ENCODE data around the gene PRSS36. TPM values are rescaled to one million over a fixed set of nuclear protein-coding genes. Genes with fewer than 3 reads are reported as not detected.
"Not testable (repeated sequence)": the region's sequence is repeated elsewhere in the genome, so short reads cannot be mapped to it uniquely, and the experiment has no call there.

The PRSS36 gene
- total RNA-seq, 1 experiment from 2014 or later = 0.77 TPM

DNA sequence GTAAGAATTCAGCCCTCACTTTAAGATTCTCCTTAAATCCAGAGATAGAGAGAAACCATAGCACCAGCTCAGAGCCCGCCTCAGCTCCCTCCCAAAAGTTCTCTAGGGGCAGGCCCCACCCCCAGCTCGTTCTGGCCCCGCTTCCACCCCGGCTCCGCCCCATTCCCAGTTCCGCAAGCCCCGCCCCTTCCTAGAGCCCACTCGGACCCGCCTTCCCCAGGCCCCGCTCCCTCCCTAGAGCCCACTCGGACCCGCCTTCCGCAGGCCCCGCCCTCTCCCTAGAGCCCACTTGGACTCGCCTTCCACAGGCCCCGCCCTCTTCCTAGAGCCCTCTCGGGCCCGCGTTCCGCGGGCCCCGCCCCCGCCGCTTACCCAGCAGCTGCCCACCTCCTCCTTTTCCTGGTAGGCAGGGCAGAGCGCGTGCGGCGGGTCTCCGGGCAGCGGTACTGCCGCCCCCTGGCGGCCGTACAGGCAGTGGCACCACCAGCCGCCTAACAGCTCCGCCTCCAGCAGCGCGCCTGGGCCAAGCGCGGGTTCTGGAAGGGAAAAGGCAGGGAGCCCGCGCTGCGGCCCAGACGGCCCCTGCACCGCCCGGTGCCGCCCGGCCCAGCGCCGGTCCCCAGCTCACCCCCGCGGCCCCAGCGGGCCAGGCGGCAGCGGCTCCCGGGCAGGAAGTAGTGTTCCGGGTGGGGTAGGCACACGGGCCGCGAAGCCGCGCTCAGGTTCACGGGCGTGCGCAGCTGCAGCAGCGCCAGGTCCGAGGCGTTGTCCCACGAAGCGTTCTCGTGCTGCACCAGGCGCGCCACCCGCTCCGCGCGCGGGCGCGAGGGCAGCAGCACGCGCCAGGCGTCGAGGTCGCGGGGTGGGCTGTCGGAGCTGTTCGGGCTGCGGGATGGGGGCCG is 7.5 kb downstream of the PRSS36 start:
- peak; percentile 97 for DNase-seq (ENCODE audit: low read depth)

GRCh38 chr16:31141489-31142108 is 8.3 kb downstream of the PRSS36 start:
- no peak for DNase-seq (ENCODE audit: low read depth)

- DNase-seq (ENCODE audit: low read depth) = not testable (repeated sequence)
Measured at GRCh38 chr16:31141071-31141469, 8.8 kb downstream of the PRSS36 start.

DNA sequence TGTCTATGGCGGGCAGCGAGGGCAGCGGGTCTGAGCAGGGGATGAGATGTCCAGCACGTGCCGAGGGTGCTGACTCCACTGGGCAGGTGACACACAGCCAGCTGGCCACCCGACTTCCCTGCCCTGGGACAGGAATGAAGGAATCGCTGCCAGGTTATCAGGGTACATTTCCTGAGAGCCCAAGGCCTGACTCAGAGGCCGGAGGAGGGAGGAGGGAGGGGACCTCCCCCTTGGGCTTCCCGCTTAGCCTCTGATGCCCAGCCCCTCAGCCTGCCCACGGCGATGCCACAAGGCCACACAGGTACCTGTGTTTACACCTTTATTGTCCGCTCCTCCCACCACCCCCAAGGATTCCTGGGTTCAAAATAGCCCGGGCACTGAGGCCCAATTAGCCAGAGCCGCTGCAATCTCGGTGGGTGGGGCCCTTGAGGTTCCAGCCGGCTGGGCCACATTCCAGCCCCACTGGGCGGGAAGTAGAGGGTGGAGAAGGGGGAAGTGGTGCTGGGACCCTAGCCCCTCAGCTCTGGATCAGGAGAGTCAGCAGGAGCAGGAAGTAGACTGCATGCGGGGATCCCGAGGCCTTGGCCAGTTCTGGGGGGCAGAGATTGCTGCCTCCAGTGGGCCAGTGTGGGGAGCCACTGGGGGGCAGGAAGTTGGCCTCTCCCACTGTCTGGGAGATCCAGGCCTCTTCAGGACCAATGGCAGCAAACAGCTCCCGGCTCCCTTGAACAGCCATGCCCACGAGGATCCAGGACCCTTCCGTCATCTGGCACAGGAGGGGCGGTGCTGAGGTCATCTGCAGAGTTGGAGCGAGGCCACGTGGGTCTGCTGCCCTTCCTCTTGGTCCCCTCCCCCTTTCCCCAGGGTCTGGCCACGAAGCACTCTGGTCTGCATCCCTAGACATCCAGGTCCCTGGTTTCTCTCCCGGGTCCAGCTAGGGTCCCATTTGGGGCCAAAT is 11.0 kb downstream of the PRSS36 start:
- DNase-seq (ENCODE audit: low read depth) = peak; percentile 76

GRCh38 chr16:31136822-31137499 is 12.9 kb downstream of the PRSS36 start:
- not testable (repeated sequence) for DNase-seq (ENCODE audit: low read depth)

GRCh38 chr16:31136287-31136662 is 13.6 kb downstream of the PRSS36 start:
- no peak for DNase-seq (ENCODE audit: low read depth)

GRCh38 chr16:31135535-31136286 is 14.2 kb downstream of the PRSS36 start, which contains the start of gene PRSS8:
Gene PRSS8 (minus strand): TSS chr16:31135727. CDS start chr16:31135498, 229 bp downstream.
- DNase-seq (ENCODE audit: low read depth) = no peak

GRCh38 chr16:31134625-31135534 is 15.0 kb downstream of the PRSS36 start:
- no peak for DNase-seq (ENCODE audit: low read depth)

DNA sequence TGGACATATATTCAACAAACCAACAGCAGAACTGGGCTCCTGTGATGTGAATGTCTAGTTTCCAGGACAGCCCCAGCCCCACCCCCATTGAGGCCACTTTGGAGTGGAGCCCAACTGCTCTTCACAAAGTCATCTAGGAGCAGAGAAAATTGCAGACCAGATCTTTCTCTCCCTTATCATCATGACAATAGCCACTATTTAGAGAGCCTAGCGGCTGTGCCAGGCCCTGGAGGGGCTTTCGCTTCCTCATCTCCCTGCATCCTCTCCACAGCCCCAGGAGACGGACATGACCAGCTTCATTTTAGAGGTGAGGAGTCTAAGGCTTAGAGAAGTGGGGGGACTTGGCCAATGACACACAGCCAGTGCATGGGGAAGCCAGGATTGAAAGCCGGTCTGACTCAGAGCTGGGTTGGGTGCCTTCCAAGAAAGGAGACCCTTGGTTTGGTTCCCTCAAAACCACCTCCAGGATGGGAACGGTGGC is 15.7 kb downstream of the PRSS36 start:
- DNase-seq (ENCODE audit: low read depth) = no peak

GRCh38 chr16:31133046-31133501 is 16.8 kb downstream of the PRSS36 start:
- DNase-seq (ENCODE audit: low read depth) = no peak

GRCh38 chr16:31132303-31132979 is 17.4 kb downstream of the PRSS36 start:
- no peak for DNase-seq (ENCODE audit: low read depth)

- DNase-seq (ENCODE audit: low read depth) = no peak
Measured at GRCh38 chr16:31131841-31132271, 18.0 kb downstream of the PRSS36 start.

DNA sequence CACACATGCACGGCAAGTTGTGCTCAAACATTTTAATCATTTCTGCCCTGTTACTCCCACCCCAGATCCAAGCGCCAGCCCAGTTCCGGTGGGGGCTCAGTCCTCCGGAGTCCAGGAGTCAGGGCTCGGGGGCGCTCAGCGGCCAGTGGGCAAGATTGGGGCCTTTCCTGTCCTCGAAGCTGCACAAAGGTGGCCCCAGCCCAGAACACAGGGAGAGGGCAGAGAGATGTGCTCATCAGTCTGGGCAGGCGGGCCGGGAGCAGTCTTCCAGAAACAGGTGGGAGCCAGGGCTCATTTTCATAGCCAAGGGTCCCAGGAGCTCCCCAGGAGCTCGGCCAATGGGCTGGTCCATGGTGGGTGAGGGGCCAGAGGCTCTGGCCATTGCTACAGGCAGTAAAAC is 18.4 kb downstream of the PRSS36 start:
- no peak for DNase-seq (ENCODE audit: low read depth)

- DNase-seq (ENCODE audit: low read depth) = no peak
Measured at GRCh38 chr16:31130899-31131298, 19.0 kb downstream of the PRSS36 start.

DNA sequence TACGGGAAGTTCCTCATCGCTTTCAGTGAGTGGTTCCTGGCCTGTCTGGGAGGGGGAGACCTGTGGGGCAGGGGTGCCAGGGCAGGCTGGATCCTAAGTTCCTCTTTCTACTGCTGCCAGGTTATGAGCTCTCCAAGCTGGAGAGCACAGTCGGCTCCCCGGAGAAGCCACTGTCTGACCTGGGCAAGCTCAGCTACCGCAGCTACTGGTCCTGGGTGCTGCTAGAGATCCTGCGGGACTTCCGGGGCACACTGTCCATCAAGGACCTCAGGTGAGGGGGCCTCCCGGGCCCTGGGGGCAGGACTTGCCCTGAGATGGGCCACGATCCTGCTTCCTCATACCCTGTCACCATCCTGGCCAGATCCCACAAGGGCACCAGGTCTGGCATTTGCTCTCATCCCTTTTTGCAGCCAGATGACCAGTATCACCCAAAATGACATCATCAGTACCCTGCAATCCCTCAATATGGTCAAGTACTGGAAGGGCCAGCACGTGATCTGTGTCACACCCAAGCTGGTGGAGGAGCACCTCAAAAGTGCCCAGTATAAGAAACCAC is 19.5 kb downstream of the PRSS36 start:
- DNase-seq (ENCODE audit: low read depth) = no peak

DNA sequence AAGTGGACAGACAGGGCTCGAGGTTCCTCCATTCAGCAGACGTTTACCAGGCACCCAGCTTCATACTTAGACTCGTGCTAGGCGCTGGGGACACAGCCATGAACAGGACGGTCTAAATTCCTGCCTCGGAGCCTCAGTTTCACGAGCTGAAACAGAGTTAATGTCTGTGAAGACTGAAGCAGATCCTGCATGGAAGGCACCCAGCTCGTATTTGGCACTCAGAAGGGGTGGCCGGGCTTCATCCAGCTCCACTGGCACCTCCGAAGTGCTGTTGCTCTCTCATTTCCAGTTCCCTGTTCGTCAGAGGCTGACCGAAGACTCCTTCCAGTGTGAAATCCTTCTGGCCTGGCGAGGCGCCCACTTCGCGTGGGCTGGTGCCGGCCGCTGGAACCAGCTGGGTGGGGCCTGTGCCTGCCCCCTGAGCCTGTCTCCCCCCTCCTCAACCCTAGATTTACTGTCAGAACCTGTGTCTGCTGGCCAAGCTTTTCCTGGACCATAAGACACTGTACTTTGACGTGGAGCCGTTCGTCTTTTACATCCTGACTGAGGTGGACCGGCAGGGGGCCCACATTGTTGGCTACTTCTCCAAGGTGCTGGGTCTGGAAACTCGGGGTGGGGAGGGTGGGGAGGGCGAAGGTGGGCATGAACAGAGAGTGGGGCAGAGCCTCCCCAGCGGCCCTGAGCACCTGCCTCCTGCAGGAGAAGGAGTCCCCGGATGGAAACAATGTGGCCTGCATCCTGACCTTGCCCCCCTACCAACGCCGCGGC is 20.1 kb downstream of the PRSS36 start:
- no peak for DNase-seq (ENCODE audit: low read depth)

All from HT1080 (cell line).